Thyroid gland (tissue), 4 donors: Measurements from ENCODE around the gene SEMA4D.

Experiments used
- CTCF ChIP-seq, 6 experiments: fragments of 200-600 bp in 3 of 6; fragments of 450-650 bp in 3 of 6; sonication (generic) in 3 of 6; IDR thresholded peaks; one replicate each; pipeline ENCODE4 v1.5.1; 2016 to 2019; ENCODE audit warnings: antibody characterized with exemption in 6 of 6, mild to moderate bottlenecking in 2 of 6, inconsistent platforms in 1 of 6, moderate library complexity in 1 of 6
- POLR2A ChIP-seq, 2 donors: fragments of 450-650 bp; IDR thresholded peaks; one replicate each; pipeline ENCODE4 v1.6.1; 2017; ENCODE audit warnings: antibody characterized with exemption in 2 of 2, mild to moderate bottlenecking in 2 of 2, moderate library complexity in 1 of 2

GRCh38 chr9:89543621-89544278 is 45.8 kb upstream of the SEMA4D start:
- no peak for TF ChIP-seq CTCF (IDR thresholded peaks at IDR 0.05)
- TF ChIP-seq POLR2A (IDR thresholded peaks at IDR 0.05): no peak
